Keratinocyte (primary cell): ENCODE results near the gene TOP3B. TPM values are rescaled to one million over a fixed set of nuclear protein-coding genes. Genes with fewer than 3 reads are reported as not detected.
A peak's percentile ranks its signal among the peaks of the same experiment; 100 is the strongest.

Experiments
- DNase-seq: peaks from one replicate; pipeline ENCODE4 v3.0.0-alpha.2; 2011; ENCODE audit warnings: low read depth, missing footprints, low spot score
- FAIRE-seq: peaks from 2 replicates; lab custom pipeline; 2011; peaks lifted over from hg19 to GRCh38; lab: Jason Lieb, UNC
- H2AFZ ChIP-seq: 2 replicates; pipeline ENCODE4 v1.6.0; 2012; ENCODE audit warnings: low read length, control low read depth, inconsistent platforms; ENCODE audit not compliant: control insufficient read depth
- H3K27ac ChIP-seq: 2 replicates; pipeline ENCODE4 v1.5.1; 2011; ENCODE audit warnings: low read length; ENCODE audit not compliant: control insufficient read depth, insufficient read depth
- H3K27me3 ChIP-seq: 3 replicates; pipeline ENCODE4 v1.6.0; 2011; ENCODE audit warnings: low read length; ENCODE audit not compliant: control insufficient read depth, insufficient read depth; ENCODE audit errors: extremely low read depth
- H3K36me3 ChIP-seq, 2 experiments: 2 replicates in 1 of 2; 3 replicates in 1 of 2; pipeline ENCODE4 v1.5.1; 2011; ENCODE audit warnings: low read length in 2 of 2, mild to moderate bottlenecking in 1 of 2; ENCODE audit not compliant: control insufficient read depth in 2 of 2, insufficient read depth in 2 of 2; ENCODE audit errors: extremely low read depth in 1 of 2
- H3K4me1 ChIP-seq: 3 replicates; pipeline ENCODE4 v1.5.1; 2011; ENCODE audit warnings: low read length; ENCODE audit not compliant: control insufficient read depth, insufficient read depth; ENCODE audit errors: extremely low read depth
- H3K4me2 ChIP-seq: 3 replicates; pipeline ENCODE4 v1.6.0; 2011; ENCODE audit warnings: low read depth, low read length; ENCODE audit not compliant: control insufficient read depth, insufficient read depth; ENCODE audit errors: extremely low read depth
- H3K4me3 ChIP-seq, 3 experiments: fragments of 200-600 bp in 1 of 3; sonication (generic) in 1 of 3; 2 replicates in 2 of 3; 3 replicates in 1 of 3; pipeline ENCODE4 v1.5.1; 2011 to 2016; ENCODE audit warnings: low read length in 3 of 3, mild to moderate bottlenecking in 3 of 3, control low read depth in 2 of 3, inconsistent platforms in 1 of 3, low read depth in 1 of 3, mixed read lengths in 1 of 3, mixed run types in 1 of 3, moderate library complexity in 1 of 3; ENCODE audit not compliant: control insufficient read depth in 2 of 3, insufficient read depth in 2 of 3; ENCODE audit errors: extremely low read depth in 1 of 3
- H3K79me2 ChIP-seq: 2 replicates; pipeline ENCODE4 v1.6.0; 2012; ENCODE audit warnings: low read length; ENCODE audit not compliant: control insufficient read depth, insufficient read depth
- H3K9ac ChIP-seq: 3 replicates; pipeline ENCODE4 v1.6.0; 2011; ENCODE audit warnings: low read length; ENCODE audit not compliant: control insufficient read depth, insufficient read depth; ENCODE audit errors: extremely low read depth
- H3K9me1 ChIP-seq: 3 replicates; pipeline ENCODE4 v1.6.0; 2011; ENCODE audit warnings: low read length; ENCODE audit not compliant: control insufficient read depth, insufficient read depth; ENCODE audit errors: extremely low read depth
- H3K9me3 ChIP-seq: 2 replicates; pipeline ENCODE4 v1.5.1; 2012; ENCODE audit warnings: low read depth, low read length; ENCODE audit not compliant: control insufficient read depth
- H4K20me1 ChIP-seq: 3 replicates; pipeline ENCODE4 v1.6.0; 2011; ENCODE audit warnings: low read length; ENCODE audit not compliant: control insufficient read depth, insufficient read depth; ENCODE audit errors: extremely low read depth
- CTCF ChIP-seq, 3 experiments: IDR thresholded peaks in 1 of 3; conservative IDR thresholded peaks in 1 of 3; optimal IDR thresholded peaks in 1 of 3; 2 replicates in 2 of 3; 3 replicates in 1 of 3; pipeline versions ENCODE3 to v1.5.1; 2011; ENCODE audit warnings: low read length in 3 of 3, mild to moderate bottlenecking in 3 of 3, moderate library complexity in 2 of 3, control low read depth in 1 of 3, inconsistent platforms in 1 of 3; ENCODE audit not compliant: insufficient read depth in 2 of 3; ENCODE audit errors: extremely low read depth in 1 of 3
- EZH2 ChIP-seq: IDR thresholded peaks from one replicate; pipeline ENCODE4 v1.6.1; 2012; ENCODE audit warnings: inconsistent platforms, mild to moderate bottlenecking, low read length, moderate library complexity
- dilution Hi-C: fragments of 300-500 bp; cut with MboI; formaldehyde crosslinking; loops from one replicate; pipeline ENCODE4 v1.7.0; 2020; ENCODE audit warnings: low sequenced_read_pairs; ENCODE audit not compliant: extremely low pct_ligation_motif_present
- polyA plus RNA-seq, 5 experiments: library from polyadenylated mRNA; depleted of rRNA in 3 of 5; stranded (reverse) in 3 of 5; stranded (forward) in 1 of 5; unstranded in 1 of 5; fragments of >200 nt; gene quantifications; 1 replicate in 1 of 5; 2 replicates in 3 of 5; 3 replicates in 1 of 5; pipeline versions ENCODE4 v1.2.1 to v1.2.3, GENCODE V29; 2011 to 2012; ENCODE audit warnings: missing spikeins in 2 of 5, low read depth in 1 of 5, low replicate concordance in 1 of 5

The TOP3B gene
- polyA plus RNA-seq, 1 donor (not counting 4 experiments of a cell fraction or from before 2014, with no cell fraction given): 13.8 TPM

GRCh38 chr22:21946262-21946925 is 36.2 kb downstream of the TOP3B start:
- Histone ChIP-seq H3K79me2 (peaks cover 29% of the 10 kb centered on the region), H3K9me1 (no peaks in the 10 kb centered on the region), H4K20me1 (no peaks in the 10 kb centered on the region), H3K36me3 (peaks cover 8 to 34% of the 10 kb centered on the region in 2 experiments), H3K4me1 (peaks cover 31% of the 10 kb centered on the region), H3K27me3 (no peaks in the 10 kb centered on the region), H3K9me3 (no peaks in the 10 kb centered on the region), H3K27ac (peak overlapping the region; percentile 74), H2AFZ (no peak overlapping the region), H3K4me3 (no peak overlapping the region), H3K4me2 (no peak overlapping the region), H3K9ac (peak overlapping the region; percentile 78)
- TF ChIP-seq EZH2 (no peak), CTCF (optimal IDR thresholded peaks at IDR 0.05 in 1 of 3, IDR thresholded peaks at IDR 0.05 in 1 of 3, conservative IDR thresholded peaks at IDR 0.05 in 1 of 3; ENCODE audit: extremely low read depth in 1 of 3, insufficient read depth in 2 of 3, low read length in 3 of 3) (peak in 1 of 3 experiments; percentile 4)
- DNase-seq (no peak), FAIRE-seq (no peak)
- dilution Hi-C loops: no loop called here

GRCh38 chr22:21945453-21946261 is 36.9 kb downstream of the TOP3B start:
- Histone ChIP-seq H3K36me3 (peaks cover 8 to 34% of the 10 kb centered on the region in 2 experiments), H3K9me1 (no peaks in the 10 kb centered on the region), H2AFZ (no peak overlapping the region), H3K4me2 (no peak overlapping the region), H3K9me3 (no peaks in the 10 kb centered on the region), H4K20me1 (no peaks in the 10 kb centered on the region), H3K9ac (no peak overlapping the region), H3K4me3 (no peak overlapping the region), H3K27me3 (no peaks in the 10 kb centered on the region), H3K4me1 (peaks cover 31% of the 10 kb centered on the region), H3K79me2 (peaks cover 27% of the 10 kb centered on the region), H3K27ac (no peak overlapping the region)
- FAIRE-seq: no peak
- TF ChIP-seq CTCF (optimal IDR thresholded peaks at IDR 0.05 in 1 of 3, IDR thresholded peaks at IDR 0.05 in 1 of 3, conservative IDR thresholded peaks at IDR 0.05 in 1 of 3; ENCODE audit: extremely low read depth in 1 of 3, insufficient read depth in 2 of 3, low read length in 3 of 3) (no peak), EZH2 (no peak)
- no peak for DNase-seq
- dilution Hi-C loops: no loop called here
